ENCODE data around the gene ARMC9. TPM values are rescaled to one million over a fixed set of nuclear protein-coding genes. Genes with fewer than 3 reads are reported as not detected.
"Not testable (repeated sequence)": the region's sequence is repeated elsewhere in the genome, so short reads cannot be mapped to it uniquely, and the experiment has no call there.

Gene ARMC9
- total and polyA plus RNA-seq, 9 donors: 16.7 to 33.5 (median 29.3) TPM

DNA sequence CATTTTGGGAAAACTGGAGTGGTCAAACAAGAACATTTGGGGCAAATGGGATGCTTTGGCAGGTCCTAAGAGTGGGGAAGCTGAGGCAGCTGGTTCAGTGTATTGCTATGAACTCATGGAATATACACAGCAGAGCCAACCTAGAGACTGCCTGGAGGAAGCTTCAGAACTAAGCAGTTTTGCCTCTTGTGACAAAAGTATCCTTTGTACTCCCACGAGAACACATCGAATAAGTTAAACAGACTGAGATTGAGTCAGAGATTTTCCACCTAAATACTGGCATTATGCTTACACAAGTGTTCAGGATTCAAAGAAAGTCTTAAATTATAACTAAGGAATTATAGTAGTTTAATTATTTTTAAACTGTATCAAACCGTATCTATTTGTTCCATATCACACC lies 5.2 kb upstream of the ARMC9 start:
- no peak for DNase-seq
- TF ChIP-seq EP300 (IDR thresholded peaks at IDR 0.05) (no peak), CTCF (IDR thresholded peaks at IDR 0.05) (no peak), POLR2A (IDR thresholded peaks at IDR 0.05) (no peak)
- Histone ChIP-seq H3K27ac (no peak overlapping the region), H3K9me3 (no peaks in the 10 kb centered on the region), H3K27me3 (no peaks in the 10 kb centered on the region), H3K4me3 (no peak overlapping the region), H3K36me3 (no peaks in the 10 kb centered on the region), H3K4me1 (ENCODE audit: insufficient read depth) (peaks cover 5% of the 10 kb centered on the region)
- intact Hi-C loops (cut with DNase I): loop anchor here (5.0 to 10.0 kb wide), 2 partner anchors 88 to 91 kb away; no protein-coding TSS in a partner anchor
- WGBS, 3 donors: 85 to 90% (median 86%) methylated on average over 3 of the region's 3 CpGs

- 84 to 89% (median 88%) methylated on average over 5 of the region's 5 CpGs for WGBS, 3 donors
- Histone ChIP-seq H3K36me3 (no peaks in the 10 kb centered on the region), H3K4me1 (ENCODE audit: insufficient read depth) (peaks cover 7% of the 10 kb centered on the region), H3K27me3 (no peaks in the 10 kb centered on the region), H3K9me3 (no peaks in the 10 kb centered on the region), H3K27ac (no peak overlapping the region), H3K4me3 (no peak overlapping the region)
- no peak for DNase-seq
- intact Hi-C loops (cut with DNase I): loop anchor here in 1 of 4 donors (10.0 kb wide), 1 partner anchor 92 kb away; no protein-coding TSS in a partner anchor
- TF ChIP-seq CTCF (IDR thresholded peaks at IDR 0.05) (no peak), EP300 (IDR thresholded peaks at IDR 0.05) (no peak), POLR2A (IDR thresholded peaks at IDR 0.05) (no peak)
Measured at GRCh38 chr2:231196592-231196991, 1.8 kb upstream of the ARMC9 start.

GRCh38 chr2:231197196-231197595 lies 1.2 kb upstream of the ARMC9 start:
- H3K27ac ChIP-seq; H3K4me1 ChIP-seq (ENCODE audit: insufficient read depth); DNase-seq; H3K36me3 ChIP-seq; H3K4me3 ChIP-seq; H3K9me3 ChIP-seq; H3K27me3 ChIP-seq: not testable (repeated sequence)
- 86 to 91% (median 87%) methylated on average over 7 of the region's 7 CpGs for WGBS, 3 donors
- intact Hi-C loops (cut with DNase I): loop anchor here in 1 of 4 donors (10.0 kb wide), 1 partner anchor 92 kb away; no protein-coding TSS in a partner anchor

GRCh38 chr2:231197706-231198290 lies 633 bp upstream of the ARMC9 start:
- DNase-seq: no peak
- TF ChIP-seq EP300 (IDR thresholded peaks at IDR 0.05): no peak
- TF ChIP-seq POLR2A (IDR thresholded peaks at IDR 0.05): no peak
- TF ChIP-seq CTCF (IDR thresholded peaks at IDR 0.05): no peak
- Histone ChIP-seq H3K36me3 (no peaks in the 10 kb centered on the region), H3K27ac (peak overlapping the region in 1 of 2 donors; percentile 72), H3K4me1 (ENCODE audit: insufficient read depth) (peaks cover 2% of the 10 kb centered on the region), H3K9me3 (no peaks in the 10 kb centered on the region), H3K4me3 (peak overlapping the region; percentile 77), H3K27me3 (no peaks in the 10 kb centered on the region)
- intact Hi-C loops (cut with DNase I): loop anchor here in 1 of 4 donors (10.0 kb wide), 1 partner anchor 93 kb away; no protein-coding TSS in a partner anchor
- 10 to 12% (median 11%) methylated on average over 11 of the region's 11 CpGs for WGBS, 3 donors

- no peaks in the 10 kb centered on the region for H3K36me3 ChIP-seq
- DNase-seq: no peak
- 15 to 24% (median 18%) methylated on average over 5 of the region's 5 CpGs for WGBS, 3 donors
- intact Hi-C loops (cut with DNase I): loop anchor here in 1 of 4 donors (10.0 kb wide), 1 partner anchor 94 kb away; no protein-coding TSS in a partner anchor
- TF ChIP-seq POLR2A (IDR thresholded peaks at IDR 0.05): no peak
- no peak for TF ChIP-seq EP300 (IDR thresholded peaks at IDR 0.05)
- TF ChIP-seq CTCF (IDR thresholded peaks at IDR 0.05): no peak
- no peak overlapping the region for H3K27ac ChIP-seq
- H3K4me3 ChIP-seq: peak overlapping the region; percentile 77
- peaks cover 2% of the 10 kb centered on the region for H3K4me1 ChIP-seq (ENCODE audit: insufficient read depth)
- H3K9me3 ChIP-seq: no peaks in the 10 kb centered on the region
- H3K27me3 ChIP-seq: no peaks in the 10 kb centered on the region
Measured at GRCh38 chr2:231199219-231199618, 788 bp downstream of the ARMC9 start.

Data from ovary (tissue), 9 donors.